ENCODE measurements around the gene ENPP3.

GRCh38 chr6:131755597-131755996 is 118.5 kb downstream of the ENPP3 start:
- TF ChIP-seq CTCF (IDR thresholded peaks at IDR 0.05; ENCODE audit: insufficient read depth, low read length, poor library complexity, severe bottlenecking) (no peak), EZH2phosphoT487 (conservative IDR thresholded peaks at IDR 0.05; ENCODE audit: low read length) (no peak)
